HepG2 (cell line): ENCODE results near the gene PIK3CB. TPM values are rescaled to one million over a fixed set of nuclear protein-coding genes. Genes with fewer than 3 reads are reported as not detected.
A peak's percentile ranks its signal among the peaks of the same experiment; 100 is the strongest.

Experiments used
- ARNT2 ChIP-seq: sonication (generic); formaldehyde crosslinking; IDR thresholded peaks from 2 replicates; pipeline ENCODE4 v1.8.0; 2022; ENCODE audit warnings: mild to moderate bottlenecking, low read depth, missing genetic modification reagents, moderate library complexity
- FOXM1 ChIP-seq: sonication (generic); formaldehyde crosslinking; IDR thresholded peaks from 2 replicates; pipeline ENCODE4 v1.5.0; 2020; ENCODE audit warnings: missing genetic modification reagents
- MAFG ChIP-seq: sonication (generic); formaldehyde crosslinking; IDR thresholded peaks from 2 replicates; pipeline ENCODE4 v1.5.1; 2020; ENCODE audit warnings: mild to moderate bottlenecking, missing genetic modification reagents
- MBD4 ChIP-seq: IDR thresholded peaks from 2 replicates; pipeline ENCODE4 v1.6.1; 2012; ENCODE audit warnings: low read length, inconsistent platforms, borderline replicate concordance
- MTA3 ChIP-seq: sonication (generic); formaldehyde crosslinking; IDR thresholded peaks from 2 replicates; pipeline ENCODE4 v1.4.0; 2020; ENCODE audit warnings: missing genetic modification reagents
- NR0B2 ChIP-seq: sonication (generic); formaldehyde crosslinking; IDR thresholded peaks from 2 replicates; pipeline ENCODE4 v1.4.0; 2020; ENCODE audit warnings: mild to moderate bottlenecking, missing genetic modification reagents
- SP1 ChIP-seq, 2 experiments: fragments of 450-650 bp in 1 of 2; sonication (generic) in 1 of 2; formaldehyde crosslinking in 1 of 2; IDR thresholded peaks; 2 replicates each; pipeline versions ENCODE4 v1.4.0 to v1.6.1; 2016 to 2020; ENCODE audit warnings: missing genetic modification reagents in 1 of 2
- SYNCRIP ChIP-seq: fragments of 200-400 bp; formaldehyde crosslinking; IDR thresholded peaks from 2 replicates; pipeline ENCODE4 v1.6.1; 2018; ENCODE audit warnings: mild to moderate bottlenecking, low read depth, low read length; ENCODE audit not compliant: insufficient read depth
- ZFP82 ChIP-seq: sonication (generic); formaldehyde crosslinking; IDR thresholded peaks from 2 replicates; pipeline ENCODE4 v1.5.1; 2020; ENCODE audit warnings: mild to moderate bottlenecking, missing genetic modification reagents, borderline replicate concordance
- ZNF280B ChIP-seq: sonication (generic); formaldehyde crosslinking; IDR thresholded peaks from 2 replicates; pipeline ENCODE4 v1.5.0; 2020; ENCODE audit warnings: missing genetic modification reagents, mild to moderate bottlenecking, borderline replicate concordance
- ZNF550 ChIP-seq: sonication (generic); formaldehyde crosslinking; IDR thresholded peaks from 2 replicates; pipeline ENCODE4 v1.4.0; 2020; ENCODE audit warnings: mild to moderate bottlenecking, missing genetic modification reagents, borderline replicate concordance
- ZNF749 ChIP-seq: sonication (generic); formaldehyde crosslinking; IDR thresholded peaks from 2 replicates; pipeline ENCODE4 v1.8.0; 2022; ENCODE audit warnings: mild to moderate bottlenecking, missing genetic modification reagents, moderate library complexity, borderline replicate concordance
- ZSCAN30 ChIP-seq: sonication (generic); formaldehyde crosslinking; IDR thresholded peaks from 2 replicates; pipeline ENCODE4 v1.5.0; 2020; ENCODE audit warnings: mild to moderate bottlenecking, missing genetic modification reagents
- polyA plus RNA-seq, 8 experiments: library from polyadenylated mRNA; depleted of rRNA in 3 of 8; stranded (reverse) in 7 of 8; unstranded in 1 of 8; fragments of >200 nt; fragmentation: Illumina TruSeq in 4 of 8; extraction: Trizol in 4 of 8; gene quantifications; 2 replicates each; pipeline versions ENCODE4 v1.2.1 to v1.2.3, GENCODE V29; 2011 to 2016; ENCODE audit warnings: low read depth in 4 of 8, missing spikeins in 1 of 8, mixed read lengths in 1 of 8; ENCODE audit not compliant: insufficient read depth in 1 of 8
- total RNA-seq, 5 experiments: library from RNA; depleted of rRNA; stranded (reverse); fragments of >200 nt; fragmentation: Illumina TruSeq; extraction: Trizol; gene quantifications; 2 replicates each; pipeline ENCODE4 v1.2.3, GENCODE V29; 2016; ENCODE audit warnings: low read depth in 1 of 5
- TF ChIP-seq, protein P1 (sequence below), 2 experiments: IDR thresholded peaks; 2 replicates each; pipeline ENCODE4 v1.6.1; 2011 to 2012; ENCODE audit warnings: low read length in 2 of 2, borderline replicate concordance in 1 of 2, low read depth in 1 of 2, mild to moderate bottlenecking in 1 of 2, moderate library complexity in 1 of 2
- TF ChIP-seq, protein P2 (sequence below): sonication (generic); formaldehyde crosslinking; IDR thresholded peaks from 2 replicates; pipeline ENCODE4 v1.5.0; 2020; ENCODE audit warnings: missing genetic modification reagents
- TF ChIP-seq, protein P3 (sequence below): sonication (generic); formaldehyde crosslinking; IDR thresholded peaks from 2 replicates; pipeline ENCODE4 v1.4.0; 2020; ENCODE audit warnings: missing genetic modification reagents, borderline replicate concordance

PIK3CB gene
- total and polyA plus RNA-seq, 2 of the 13 experiments (the other 11 are each of a cell fraction or from before 2014, with no cell fraction given), result 6.6 to 18.7 TPM

- TF ChIP-seq, protein P1, sequence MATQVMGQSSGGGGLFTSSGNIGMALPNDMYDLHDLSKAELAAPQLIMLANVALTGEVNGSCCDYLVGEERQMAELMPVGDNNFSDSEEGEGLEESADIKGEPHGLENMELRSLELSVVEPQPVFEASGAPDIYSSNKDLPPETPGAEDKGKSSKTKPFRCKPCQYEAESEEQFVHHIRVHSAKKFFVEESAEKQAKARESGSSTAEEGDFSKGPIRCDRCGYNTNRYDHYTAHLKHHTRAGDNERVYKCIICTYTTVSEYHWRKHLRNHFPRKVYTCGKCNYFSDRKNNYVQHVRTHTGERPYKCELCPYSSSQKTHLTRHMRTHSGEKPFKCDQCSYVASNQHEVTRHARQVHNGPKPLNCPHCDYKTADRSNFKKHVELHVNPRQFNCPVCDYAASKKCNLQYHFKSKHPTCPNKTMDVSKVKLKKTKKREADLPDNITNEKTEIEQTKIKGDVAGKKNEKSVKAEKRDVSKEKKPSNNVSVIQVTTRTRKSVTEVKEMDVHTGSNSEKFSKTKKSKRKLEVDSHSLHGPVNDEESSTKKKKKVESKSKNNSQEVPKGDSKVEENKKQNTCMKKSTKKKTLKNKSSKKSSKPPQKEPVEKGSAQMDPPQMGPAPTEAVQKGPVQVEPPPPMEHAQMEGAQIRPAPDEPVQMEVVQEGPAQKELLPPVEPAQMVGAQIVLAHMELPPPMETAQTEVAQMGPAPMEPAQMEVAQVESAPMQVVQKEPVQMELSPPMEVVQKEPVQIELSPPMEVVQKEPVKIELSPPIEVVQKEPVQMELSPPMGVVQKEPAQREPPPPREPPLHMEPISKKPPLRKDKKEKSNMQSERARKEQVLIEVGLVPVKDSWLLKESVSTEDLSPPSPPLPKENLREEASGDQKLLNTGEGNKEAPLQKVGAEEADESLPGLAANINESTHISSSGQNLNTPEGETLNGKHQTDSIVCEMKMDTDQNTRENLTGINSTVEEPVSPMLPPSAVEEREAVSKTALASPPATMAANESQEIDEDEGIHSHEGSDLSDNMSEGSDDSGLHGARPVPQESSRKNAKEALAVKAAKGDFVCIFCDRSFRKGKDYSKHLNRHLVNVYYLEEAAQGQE (IDR thresholded peaks at IDR 0.05; ENCODE audit: borderline replicate concordance in 1 of 2, low read depth in 1 of 2, low read length in 2 of 2), result peak in 1 of 2 experiments; percentile 67; a peak in 1 of 4 replicates
- no peak for TF ChIP-seq ZSCAN30
- TF ChIP-seq SP1 (IDR thresholded peaks at IDR 0.05), result no peak
- peak; percentile 24; the same call in 1 of the 2 replicates for TF ChIP-seq SP1 (CRISPR knock-in tag; IDR thresholded peaks at IDR 0.05)
- no peak for TF ChIP-seq NR0B2 (CRISPR knock-in tag)
- no peak for TF ChIP-seq ZNF550
- TF ChIP-seq ZNF280B (CRISPR knock-in tag), result no peak
- no peak for TF ChIP-seq MAFG (CRISPR knock-in tag)
- TF ChIP-seq, protein P2, sequence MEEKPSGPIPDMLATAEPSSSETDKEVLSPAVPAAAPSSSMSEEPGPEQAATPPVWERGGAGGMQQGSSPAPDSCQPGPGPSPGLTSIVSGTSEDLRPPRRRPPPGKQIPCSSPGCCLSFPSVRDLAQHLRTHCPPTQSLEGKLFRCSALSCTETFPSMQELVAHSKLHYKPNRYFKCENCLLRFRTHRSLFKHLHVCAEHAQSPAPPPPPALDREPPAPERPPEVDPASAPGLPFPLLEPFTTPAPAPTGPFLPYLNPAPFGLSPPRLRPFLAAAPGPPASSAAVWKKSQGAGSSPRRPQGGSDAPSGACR (CRISPR knock-in tag), result no peak
- no peak for TF ChIP-seq ZFP82
- TF ChIP-seq MBD4, result no peak
- TF ChIP-seq ZNF749 (CRISPR knock-in tag), result no peak
- TF ChIP-seq ARNT2 (CRISPR knock-in tag), result peak; percentile 86
- TF ChIP-seq, protein P3, sequence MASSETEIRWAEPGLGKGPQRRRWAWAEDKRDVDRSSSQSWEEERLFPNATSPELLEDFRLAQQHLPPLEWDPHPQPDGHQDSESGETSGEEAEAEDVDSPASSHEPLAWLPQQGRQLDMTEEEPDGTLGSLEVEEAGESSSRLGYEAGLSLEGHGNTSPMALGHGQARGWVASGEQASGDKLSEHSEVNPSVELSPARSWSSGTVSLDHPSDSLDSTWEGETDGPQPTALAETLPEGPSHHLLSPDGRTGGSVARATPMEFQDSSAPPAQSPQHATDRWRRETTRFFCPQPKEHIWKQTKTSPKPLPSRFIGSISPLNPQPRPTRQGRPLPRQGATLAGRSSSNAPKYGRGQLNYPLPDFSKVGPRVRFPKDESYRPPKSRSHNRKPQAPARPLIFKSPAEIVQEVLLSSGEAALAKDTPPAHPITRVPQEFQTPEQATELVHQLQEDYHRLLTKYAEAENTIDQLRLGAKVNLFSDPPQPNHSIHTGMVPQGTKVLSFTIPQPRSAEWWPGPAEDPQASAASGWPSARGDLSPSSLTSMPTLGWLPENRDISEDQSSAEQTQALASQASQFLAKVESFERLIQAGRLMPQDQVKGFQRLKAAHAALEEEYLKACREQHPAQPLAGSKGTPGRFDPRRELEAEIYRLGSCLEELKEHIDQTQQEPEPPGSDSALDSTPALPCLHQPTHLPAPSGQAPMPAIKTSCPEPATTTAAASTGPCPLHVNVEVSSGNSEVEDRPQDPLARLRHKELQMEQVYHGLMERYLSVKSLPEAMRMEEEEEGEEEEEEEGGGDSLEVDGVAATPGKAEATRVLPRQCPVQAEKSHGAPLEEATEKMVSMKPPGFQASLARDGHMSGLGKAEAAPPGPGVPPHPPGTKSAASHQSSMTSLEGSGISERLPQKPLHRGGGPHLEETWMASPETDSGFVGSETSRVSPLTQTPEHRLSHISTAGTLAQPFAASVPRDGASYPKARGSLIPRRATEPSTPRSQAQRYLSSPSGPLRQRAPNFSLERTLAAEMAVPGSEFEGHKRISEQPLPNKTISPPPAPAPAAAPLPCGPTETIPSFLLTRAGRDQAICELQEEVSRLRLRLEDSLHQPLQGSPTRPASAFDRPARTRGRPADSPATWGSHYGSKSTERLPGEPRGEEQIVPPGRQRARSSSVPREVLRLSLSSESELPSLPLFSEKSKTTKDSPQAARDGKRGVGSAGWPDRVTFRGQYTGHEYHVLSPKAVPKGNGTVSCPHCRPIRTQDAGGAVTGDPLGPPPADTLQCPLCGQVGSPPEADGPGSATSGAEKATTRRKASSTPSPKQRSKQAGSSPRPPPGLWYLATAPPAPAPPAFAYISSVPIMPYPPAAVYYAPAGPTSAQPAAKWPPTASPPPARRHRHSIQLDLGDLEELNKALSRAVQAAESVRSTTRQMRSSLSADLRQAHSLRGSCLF (CRISPR knock-in tag), result no peak
- no peak for TF ChIP-seq MTA3 (CRISPR knock-in tag)
- no peak for TF ChIP-seq FOXM1 (CRISPR knock-in tag)
- TF ChIP-seq SYNCRIP, result no peak
Observed at GRCh38 chr3:138862924-138863775, 28.4 kb upstream of the PIK3CB start (continued).
